Measurements from ENCODE around the gene ARHGDIA. TPM values are rescaled to one million over a fixed set of nuclear protein-coding genes. Genes with fewer than 3 reads are reported as not detected.

Gene ARHGDIA
- total RNA-seq, 1 experiment from 2014 or later: 201 TPM

DNA sequence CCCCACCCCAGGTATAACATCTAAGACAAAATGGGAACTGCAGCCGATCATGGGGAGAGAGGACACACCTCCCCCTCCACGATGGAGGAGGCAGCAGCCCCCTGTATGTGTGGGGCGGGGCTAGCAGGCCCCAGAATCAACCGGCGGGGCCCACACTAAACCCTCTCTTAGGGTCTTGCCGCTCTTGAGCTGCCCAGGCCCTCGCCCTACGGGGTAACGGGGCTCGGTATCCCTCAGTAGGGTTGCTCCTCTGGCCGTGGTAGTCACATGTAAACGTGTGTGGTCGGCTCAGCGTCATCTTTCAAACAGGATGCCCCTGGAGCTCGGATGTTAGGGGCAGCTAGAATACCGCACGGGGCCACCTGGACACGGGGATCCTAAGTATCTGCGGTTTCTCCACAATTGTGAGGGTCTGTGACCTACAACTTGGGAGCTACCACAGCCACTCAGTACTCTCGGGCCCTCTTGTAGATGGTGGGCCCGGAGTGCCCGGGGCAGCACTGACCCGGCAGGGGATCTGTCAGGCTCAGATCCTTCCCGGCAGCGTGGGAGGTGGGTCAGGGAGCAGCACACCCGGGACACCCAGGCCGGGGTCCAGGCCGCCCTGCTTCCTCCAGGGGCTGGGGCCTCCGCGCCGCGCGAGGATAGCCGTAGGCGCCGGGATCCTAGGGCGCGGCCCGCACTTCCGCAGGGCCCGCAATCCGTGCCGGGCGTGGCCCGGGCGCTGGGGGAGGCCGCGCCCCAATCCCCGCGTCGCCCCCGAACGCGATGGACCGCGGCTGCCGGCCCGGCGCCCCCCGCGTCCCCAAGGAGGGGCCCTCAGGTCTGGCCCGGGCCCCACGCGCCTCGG is 781 bp downstream of the ARHGDIA start:
- H2AFZ ChIP-seq (ENCODE audit: low read length): no peak overlapping the region
- peak overlapping the region; percentile 98 for H3K4me2 ChIP-seq (ENCODE audit: low read length)
- H3K9me3 ChIP-seq (ENCODE audit: low read length): no peaks in the 10 kb centered on the region
- H3F3A ChIP-seq (ENCODE audit: low read length, unreplicated experiment): peaks cover 22% of the 10 kb centered on the region
- H3K9ac ChIP-seq (ENCODE audit: low read length): peak overlapping the region; percentile 98
- BruUV-seq (replicated peaks): no TSS peak
- H3K79me2 ChIP-seq (ENCODE audit: low read length): peaks cover 27% of the 10 kb centered on the region
- peak; percentile 0 for ATAC-seq
- POLR2A ChIA-PET (ENCODE audit: unreplicated experiment): interaction anchor here (0.6 kb wide), 1 partner anchor 475 kb away, joined by 3 read pairs; no protein-coding TSS in a partner anchor
- intact Hi-C loops (cut with micrococcal nuclease): loop anchor here (5.0 kb wide), 1 partner anchor 57 kb away; the partner anchor contains the start of gene MAFG
- peak overlapping the region; percentile 95 for H3K4me3 ChIP-seq (ENCODE audit: low read length)
- H3K36me3 ChIP-seq (ENCODE audit: low read depth, low read length): peaks cover 7% of the 10 kb centered on the region; the same call in 1 of the 2 replicates
- H3K9me2 ChIP-seq (replicated peaks; ENCODE audit: low read length): no peaks in the 10 kb centered on the region
- peak; percentile 38 for DNase-seq
- CTCF ChIA-PET: interaction anchor here (0.5 kb wide), 2 partner anchors 19 to 808 kb away, joined by 3 to 4 read pairs; no protein-coding TSS in a partner anchor
- TF ChIP-seq, protein P1, sequence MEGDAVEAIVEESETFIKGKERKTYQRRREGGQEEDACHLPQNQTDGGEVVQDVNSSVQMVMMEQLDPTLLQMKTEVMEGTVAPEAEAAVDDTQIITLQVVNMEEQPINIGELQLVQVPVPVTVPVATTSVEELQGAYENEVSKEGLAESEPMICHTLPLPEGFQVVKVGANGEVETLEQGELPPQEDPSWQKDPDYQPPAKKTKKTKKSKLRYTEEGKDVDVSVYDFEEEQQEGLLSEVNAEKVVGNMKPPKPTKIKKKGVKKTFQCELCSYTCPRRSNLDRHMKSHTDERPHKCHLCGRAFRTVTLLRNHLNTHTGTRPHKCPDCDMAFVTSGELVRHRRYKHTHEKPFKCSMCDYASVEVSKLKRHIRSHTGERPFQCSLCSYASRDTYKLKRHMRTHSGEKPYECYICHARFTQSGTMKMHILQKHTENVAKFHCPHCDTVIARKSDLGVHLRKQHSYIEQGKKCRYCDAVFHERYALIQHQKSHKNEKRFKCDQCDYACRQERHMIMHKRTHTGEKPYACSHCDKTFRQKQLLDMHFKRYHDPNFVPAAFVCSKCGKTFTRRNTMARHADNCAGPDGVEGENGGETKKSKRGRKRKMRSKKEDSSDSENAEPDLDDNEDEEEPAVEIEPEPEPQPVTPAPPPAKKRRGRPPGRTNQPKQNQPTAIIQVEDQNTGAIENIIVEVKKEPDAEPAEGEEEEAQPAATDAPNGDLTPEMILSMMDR (conservative IDR thresholded peaks at IDR 0.05; ENCODE audit: low read depth, low read length): no peak
- TF ChIP-seq EZH2phosphoT487 (IDR thresholded peaks at IDR 0.05; ENCODE audit: borderline replicate concordance, low read length) (no peak), EZH2 (IDR thresholded peaks at IDR 0.05; ENCODE audit: low read length, unreplicated experiment) (no peak)
- H4K20me1 ChIP-seq (ENCODE audit: low read length): 0 out of 2 replicates have a peak, but pooled peaks cover 6% of the 10 kb centered on the region
- peak overlapping the region; percentile 95 for H3K27ac ChIP-seq (ENCODE audit: low read length)
- no peaks in the 10 kb centered on the region for H3K27me3 ChIP-seq (ENCODE audit: low read length)
- H3K4me1 ChIP-seq (ENCODE audit: insufficient read depth, low read length): peaks cover 58% of the 10 kb centered on the region

GRCh38 chr17:81869221-81870130 is 1.7 kb downstream of the ARHGDIA start:
- H2AFZ ChIP-seq (ENCODE audit: low read length): no peak overlapping the region
- BruUV-seq (replicated peaks): TSS peak; percentile 49
- no peaks in the 10 kb centered on the region for H3K27me3 ChIP-seq (ENCODE audit: low read length)
- TF ChIP-seq EZH2 (IDR thresholded peaks at IDR 0.05; ENCODE audit: low read length, unreplicated experiment): no peak
- TF ChIP-seq, protein P1 (conservative IDR thresholded peaks at IDR 0.05; ENCODE audit: low read depth, low read length): peak; percentile 87
- TF ChIP-seq EZH2phosphoT487 (IDR thresholded peaks at IDR 0.05; ENCODE audit: borderline replicate concordance, low read length): no peak
- H3K4me2 ChIP-seq (ENCODE audit: low read length): peak overlapping the region; percentile 98
- no peaks in the 10 kb centered on the region for H3K9me3 ChIP-seq (ENCODE audit: low read length)
- H3F3A ChIP-seq (ENCODE audit: low read length, unreplicated experiment): peaks cover 22% of the 10 kb centered on the region
- peak overlapping the region; percentile 95 for H3K27ac ChIP-seq (ENCODE audit: low read length)
- H4K20me1 ChIP-seq (ENCODE audit: low read length): 0 out of 2 replicates have a peak, but pooled peaks cover 6% of the 10 kb centered on the region
- DNase-seq (peak; percentile 39), ATAC-seq (peak; percentile 2)
- peaks cover 34% of the 10 kb centered on the region for H3K79me2 ChIP-seq (ENCODE audit: low read length)
- peak overlapping the region; percentile 98 for H3K9ac ChIP-seq (ENCODE audit: low read length)
- intact Hi-C loops (cut with micrococcal nuclease): loop anchor here (5.0 kb wide), 1 partner anchor 58 kb away; the partner anchor contains the start of gene MAFG
- H3K4me3 ChIP-seq (ENCODE audit: low read length): peak overlapping the region; percentile 95
- no peaks in the 10 kb centered on the region for H3K9me2 ChIP-seq (replicated peaks; ENCODE audit: low read length)
- ChIA-PET POLR2A (ENCODE audit: unreplicated experiment) (interaction anchor here (0.6 kb wide), 1 partner anchor 29 kb away, joined by 3 read pairs; no protein-coding TSS in a partner anchor), CTCF (interaction anchor here (0.6 kb wide), 1 partner anchor 156 kb away, joined by 6 read pairs; no protein-coding TSS in a partner anchor)
- peaks cover 62% of the 10 kb centered on the region for H3K4me1 ChIP-seq (ENCODE audit: insufficient read depth, low read length)
- H3K36me3 ChIP-seq (ENCODE audit: low read depth, low read length): peaks cover 9% of the 10 kb centered on the region; the same call in 1 of the 2 replicates

All from PC-3 (cell line).